ENCODE measurements around the gene SECTM1.

SECTM1 gene

GRCh38 chr17:82338858-82339633, 5.5 kb upstream of the SECTM1 start:
- H4K91ac ChIP-seq (ENCODE audit: low read depth, low read length, poor library complexity), result no peak overlapping the region
- peak overlapping the region; percentile 40 for H3K27ac ChIP-seq (replicated peaks; ENCODE audit: low read length)
- H3K4me1 ChIP-seq (ENCODE audit: control insufficient read depth in 2 of 2, insufficient read depth in 1 of 2, low read depth in 1 of 2, low read length in 2 of 2), result peaks cover 17 to 20% of the 10 kb centered on the region in 2 donors
- no peak overlapping the region for H3K9ac ChIP-seq (ENCODE audit: low read depth, low read length, poor library complexity)
- peaks cover 0 to 26% (median 22%) of the 10 kb centered on the region in 3 experiments for H3K27me3 ChIP-seq (ENCODE audit: control insufficient read depth in 3 of 3, insufficient read depth in 3 of 3, low read depth in 1 of 3, low read length in 3 of 3)
- H3K4me3 ChIP-seq (ENCODE audit: low read length in 2 of 2), result no peak overlapping the region
- no peak for DNase-seq (ENCODE audit: low spot score)
- H2BK12ac ChIP-seq (ENCODE audit: low read length), result peak overlapping the region; percentile 93
- H3K9me3 ChIP-seq (replicated peaks in 1 of 2; ENCODE audit: control insufficient read depth in 2 of 2, insufficient read depth in 1 of 2, low read depth in 1 of 2, low read length in 2 of 2), result no peaks in the 10 kb centered on the region
- WGBS, 2 donors (ENCODE audit: extremely low coverage in 2 of 2, insufficient read length in 2 of 2, insufficient replicate concordance in 1 of 2), result no CpG with 5 or more reads among the region's 29 CpGs
- H3K4me2 ChIP-seq (ENCODE audit: insufficient read depth, low read length, poor library complexity, severe bottlenecking), result no peak overlapping the region
- no peak overlapping the region for H3K23ac ChIP-seq (ENCODE audit: low read depth, low read length, poor library complexity)
- H3K4ac ChIP-seq (ENCODE audit: low read length), result no peak overlapping the region
- peak overlapping the region; percentile 22 for H2BK5ac ChIP-seq (ENCODE audit: low read length)
- H3K18ac ChIP-seq (ENCODE audit: low read length), result peak overlapping the region; percentile 83
- H3K36me3 ChIP-seq (replicated peaks in 1 of 2; ENCODE audit: control insufficient read depth in 2 of 2, insufficient read depth in 2 of 2, low read length in 2 of 2), result no peaks in the 10 kb centered on the region
- peak overlapping the region; percentile 82 for H2BK15ac ChIP-seq (ENCODE audit: low read length)
- H2AFZ ChIP-seq (ENCODE audit: low read length), result peak overlapping the region; percentile 80
- H2BK120ac ChIP-seq (ENCODE audit: low read depth, low read length), result no peak overlapping the region
- peak overlapping the region; percentile 61 for H2AK5ac ChIP-seq (ENCODE audit: low read depth, low read length)
- peak overlapping the region; percentile 89 for H4K8ac ChIP-seq (ENCODE audit: low read depth, low read length)
- H3K79me1 ChIP-seq (ENCODE audit: low read depth, low read length), result no peaks in the 10 kb centered on the region
- peak overlapping the region; percentile 63 for H3K14ac ChIP-seq (ENCODE audit: low read length)

- Histone ChIP-seq H2BK12ac (ENCODE audit: low read length) (peak overlapping the region; percentile 94), H3K4me2 (ENCODE audit: insufficient read depth, low read length, poor library complexity, severe bottlenecking) (no peak overlapping the region), H3K4me1 (ENCODE audit: control insufficient read depth in 2 of 2, insufficient read depth in 1 of 2, low read depth in 1 of 2, low read length in 2 of 2) (peaks cover 23 to 28% of the 10 kb centered on the region in 2 donors), H2BK120ac (ENCODE audit: low read depth, low read length) (no peak overlapping the region), H3K18ac (ENCODE audit: low read length) (peak overlapping the region; percentile 64), H3K9ac (ENCODE audit: low read depth, low read length, poor library complexity) (no peak overlapping the region), H3K27ac (replicated peaks; ENCODE audit: low read length) (no peak overlapping the region), H3K27me3 (ENCODE audit: control insufficient read depth in 3 of 3, insufficient read depth in 3 of 3, low read depth in 1 of 3, low read length in 3 of 3) (peaks cover 16 to 68% (median 45%) of the 10 kb centered on the region in 3 experiments), H2BK15ac (ENCODE audit: low read length) (no peak overlapping the region), H4K8ac (ENCODE audit: low read depth, low read length) (no peak overlapping the region), H3K9me3 (replicated peaks in 1 of 2; ENCODE audit: control insufficient read depth in 2 of 2, insufficient read depth in 1 of 2, low read depth in 1 of 2, low read length in 2 of 2) (peaks cover 0 to 2% of the 10 kb centered on the region in 2 donors), H4K91ac (ENCODE audit: low read depth, low read length, poor library complexity) (no peak overlapping the region), H2BK5ac (ENCODE audit: low read length) (no peak overlapping the region), H3K23ac (ENCODE audit: low read depth, low read length, poor library complexity) (no peak overlapping the region), H3K14ac (ENCODE audit: low read length) (no peak overlapping the region), H3K79me1 (ENCODE audit: low read depth, low read length) (peaks cover 4% of the 10 kb centered on the region), H2AFZ (ENCODE audit: low read length) (no peak overlapping the region), H2AK5ac (ENCODE audit: low read depth, low read length) (peak overlapping the region; percentile 72), H3K36me3 (replicated peaks in 1 of 2; ENCODE audit: control insufficient read depth in 2 of 2, insufficient read depth in 2 of 2, low read length in 2 of 2) (no peaks in the 10 kb centered on the region), H3K4me3 (ENCODE audit: low read length in 2 of 2) (no peak overlapping the region), H3K4ac (ENCODE audit: low read length) (no peak overlapping the region)
- DNase-seq (ENCODE audit: low spot score), result no peak
- no CpG with 5 or more reads among the region's 16 CpGs for WGBS, 2 donors (ENCODE audit: extremely low coverage in 2 of 2, insufficient read length in 2 of 2, insufficient replicate concordance in 1 of 2)
Observed at GRCh38 chr17:82334622-82335394, 1.2 kb upstream of the SECTM1 start.

- WGBS, 2 donors (ENCODE audit: extremely low coverage in 2 of 2, insufficient read length in 2 of 2, insufficient replicate concordance in 1 of 2), result no CpG with 5 or more reads among the region's 25 CpGs
- Histone ChIP-seq H2BK5ac (ENCODE audit: low read length) (peak overlapping the region; percentile 13), H2AK5ac (ENCODE audit: low read depth, low read length) (peak overlapping the region; percentile 72), H2BK15ac (ENCODE audit: low read length) (peak overlapping the region; percentile 94), H2BK12ac (ENCODE audit: low read length) (peak overlapping the region; percentile 94), H3K27me3 (ENCODE audit: control insufficient read depth in 3 of 3, insufficient read depth in 3 of 3, low read depth in 1 of 3, low read length in 3 of 3) (peaks cover 16 to 74% (median 43%) of the 10 kb centered on the region in 3 experiments), H3K4me2 (ENCODE audit: insufficient read depth, low read length, poor library complexity, severe bottlenecking) (no peak overlapping the region), H3K9ac (ENCODE audit: low read depth, low read length, poor library complexity) (peak overlapping the region; percentile 30), H3K79me1 (ENCODE audit: low read depth, low read length) (peaks cover 4% of the 10 kb centered on the region), H3K27ac (replicated peaks; ENCODE audit: low read length) (no peak overlapping the region), H3K4ac (ENCODE audit: low read length) (no peak overlapping the region), H3K18ac (ENCODE audit: low read length) (peak overlapping the region; percentile 64), H3K14ac (ENCODE audit: low read length) (no peak overlapping the region), H3K4me1 (ENCODE audit: control insufficient read depth in 2 of 2, insufficient read depth in 1 of 2, low read depth in 1 of 2, low read length in 2 of 2) (peaks cover 22 to 24% of the 10 kb centered on the region in 2 donors), H2BK120ac (ENCODE audit: low read depth, low read length) (no peak overlapping the region), H3K23ac (ENCODE audit: low read depth, low read length, poor library complexity) (no peak overlapping the region), H4K91ac (ENCODE audit: low read depth, low read length, poor library complexity) (no peak overlapping the region), H3K4me3 (ENCODE audit: low read length in 2 of 2) (no peak overlapping the region), H3K36me3 (replicated peaks in 1 of 2; ENCODE audit: control insufficient read depth in 2 of 2, insufficient read depth in 2 of 2, low read length in 2 of 2) (no peaks in the 10 kb centered on the region), H3K9me3 (replicated peaks in 1 of 2; ENCODE audit: control insufficient read depth in 2 of 2, insufficient read depth in 1 of 2, low read depth in 1 of 2, low read length in 2 of 2) (peaks cover 0 to 2% of the 10 kb centered on the region in 2 donors), H2AFZ (ENCODE audit: low read length) (no peak overlapping the region), H4K8ac (ENCODE audit: low read depth, low read length) (peak overlapping the region; percentile 6)
- DNase-seq (ENCODE audit: low spot score), result no peak
Observed at GRCh38 chr17:82334204-82334621, 647 bp upstream of the SECTM1 start.

Data from neuronal stem cell (in vitro differentiated cells).